Measurements from ENCODE around the gene CEP126.

DNA sequence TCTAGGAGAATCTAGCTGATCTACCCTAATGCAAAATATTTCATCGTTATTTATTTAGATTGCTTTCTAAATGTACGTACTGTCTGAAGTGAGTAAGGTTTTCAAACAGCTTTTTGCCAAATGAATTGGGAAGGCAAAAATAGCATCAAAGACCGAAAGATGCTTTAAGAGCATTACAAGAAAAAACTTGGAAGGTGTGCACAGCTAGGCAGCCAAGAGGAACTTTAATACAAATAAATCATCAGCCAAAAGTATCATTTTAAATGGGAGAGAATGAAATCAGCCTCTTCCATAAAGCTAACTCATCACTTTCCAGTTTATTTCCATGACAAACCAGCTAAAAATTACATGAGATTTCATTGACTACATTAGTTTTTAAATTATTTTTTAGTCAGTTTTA, 102.2 kb downstream of the CEP126 start:
- TF ChIP-seq, protein P1, sequence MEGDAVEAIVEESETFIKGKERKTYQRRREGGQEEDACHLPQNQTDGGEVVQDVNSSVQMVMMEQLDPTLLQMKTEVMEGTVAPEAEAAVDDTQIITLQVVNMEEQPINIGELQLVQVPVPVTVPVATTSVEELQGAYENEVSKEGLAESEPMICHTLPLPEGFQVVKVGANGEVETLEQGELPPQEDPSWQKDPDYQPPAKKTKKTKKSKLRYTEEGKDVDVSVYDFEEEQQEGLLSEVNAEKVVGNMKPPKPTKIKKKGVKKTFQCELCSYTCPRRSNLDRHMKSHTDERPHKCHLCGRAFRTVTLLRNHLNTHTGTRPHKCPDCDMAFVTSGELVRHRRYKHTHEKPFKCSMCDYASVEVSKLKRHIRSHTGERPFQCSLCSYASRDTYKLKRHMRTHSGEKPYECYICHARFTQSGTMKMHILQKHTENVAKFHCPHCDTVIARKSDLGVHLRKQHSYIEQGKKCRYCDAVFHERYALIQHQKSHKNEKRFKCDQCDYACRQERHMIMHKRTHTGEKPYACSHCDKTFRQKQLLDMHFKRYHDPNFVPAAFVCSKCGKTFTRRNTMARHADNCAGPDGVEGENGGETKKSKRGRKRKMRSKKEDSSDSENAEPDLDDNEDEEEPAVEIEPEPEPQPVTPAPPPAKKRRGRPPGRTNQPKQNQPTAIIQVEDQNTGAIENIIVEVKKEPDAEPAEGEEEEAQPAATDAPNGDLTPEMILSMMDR (IDR thresholded peaks at IDR 0.05; ENCODE audit: insufficient read depth, low read length): no peak
- TF ChIP-seq SPI1 (IDR thresholded peaks at IDR 0.05; ENCODE audit: borderline replicate concordance, low read depth) (no peak), GABPA (IDR thresholded peaks at IDR 0.05; ENCODE audit: low read depth) (no peak), REST (IDR thresholded peaks at IDR 0.05; ENCODE audit: insufficient replicate concordance, low read depth) (no peak)

Measured in HL-60 (cell line).